Activated CD4-positive, CD25-positive, alpha-beta regulatory T cell treated with anti-CD3 and anti-CD28 coated beads, Interleukin-2, amount 50 U/mL, for 24 hours (primary cell): ENCODE results near the gene SRRT.
A peak's percentile ranks its signal among the peaks of the same experiment; 100 is the strongest.
"Not testable (repeated sequence)": the region's sequence is repeated elsewhere in the genome, so short reads cannot be mapped to it uniquely, and the experiment has no call there.

Experiments
- ATAC-seq, 2 donors: fragments of 150-1000 bp; cut with Tn5 transposase; one replicate each; pipeline ENCODE4 v1.10.0; 2021; ENCODE audit warnings: mild to moderate bottlenecking in 1 of 2, moderate library complexity in 1 of 2

Gene SRRT

GRCh38 chr7:100895701-100895955 is 20.7 kb downstream of the SRRT start, which contains the start of gene ACHE:
Gene ACHE, minus strand, starts transcription at chr7:100895888. Its CDS starts 1,656 bp downstream, at chr7:100894232.
- peak; percentile 18 to 22 for ATAC-seq

GRCh38 chr7:100895956-100896731 is 21.2 kb downstream of the SRRT start:
- ATAC-seq: peak in 1 of 2 donors; percentile 38

- ATAC-seq: peak; percentile 35 to 71
Measured at GRCh38 chr7:100896732-100897608, 22.1 kb downstream of the SRRT start.

GRCh38 chr7:100897772-100898454 is 23.0 kb downstream of the SRRT start:
- no peak for ATAC-seq

- ATAC-seq: no peak
Measured at GRCh38 chr7:100899432-100899831, 24.5 kb downstream of the SRRT start.

- no peak for ATAC-seq
Measured at GRCh38 chr7:100900978-100901377, 26.1 kb downstream of the SRRT start.

- ATAC-seq: no peak
Measured at GRCh38 chr7:100901921-100902332, 27.0 kb downstream of the SRRT start.

GRCh38 chr7:100902638-100903037 is 27.7 kb downstream of the SRRT start:
- ATAC-seq: no peak

GRCh38 chr7:100908512-100908911 is 33.6 kb downstream of the SRRT start:
- ATAC-seq: no peak

- not testable (repeated sequence) for ATAC-seq
Measured at GRCh38 chr7:100910443-100910842, 35.5 kb downstream of the SRRT start.

GRCh38 chr7:100911484-100911883 is 36.6 kb downstream of the SRRT start:
- no peak for ATAC-seq

GRCh38 chr7:100914208-100914878 is 39.4 kb downstream of the SRRT start:
- no peak for ATAC-seq

- peak; percentile 20 to 28 for ATAC-seq
Measured at GRCh38 chr7:100914879-100915447, 40.1 kb downstream of the SRRT start.

GRCh38 chr7:100919335-100919734 is 44.4 kb downstream of the SRRT start:
- ATAC-seq: not testable (repeated sequence)

- not testable (repeated sequence) for ATAC-seq
Measured at GRCh38 chr7:100919779-100920437, 45.0 kb downstream of the SRRT start.

GRCh38 chr7:100921039-100921438 is 46.1 kb downstream of the SRRT start:
- ATAC-seq: no peak

GRCh38 chr7:100923616-100924015 is 48.7 kb downstream of the SRRT start:
- ATAC-seq: not testable (repeated sequence)

GRCh38 chr7:100929808-100930174 is 54.9 kb downstream of the SRRT start:
- ATAC-seq: no peak

- ATAC-seq: no peak
Measured at GRCh38 chr7:100933734-100934133, 58.8 kb downstream of the SRRT start.

GRCh38 chr7:100935381-100935780 is 60.5 kb downstream of the SRRT start:
- ATAC-seq: not testable (repeated sequence)

GRCh38 chr7:100936167-100936566 is 61.3 kb downstream of the SRRT start:
- ATAC-seq: not testable (repeated sequence)
